Panc1 (cell line): ENCODE measurements around the gene BMF. TPM values are rescaled to one million over a fixed set of nuclear protein-coding genes. Genes with fewer than 3 reads are reported as not detected.
"Not testable (repeated sequence)": the region's sequence is repeated elsewhere in the genome, so short reads cannot be mapped to it uniquely, and the experiment has no call there.

Experiments used
- ATAC-seq: fragments of 200-7000 bp; cut with Tn5 transposase; 2 replicates; pipeline ENCODE4 v1.9.1; 2020; ENCODE audit warnings: mild to moderate bottlenecking, moderate library complexity
- BruUV-seq: library from RNA; stranded (reverse); fragments of 400-500 nt; replicated peaks from 2 replicates; lab custom pipeline; 2021; lab: Mats Ljungman, UMichigan
- CTCF ChIA-PET: fragments of 300-600 bp; sonication (Branson Sonifier 250); formaldehyde crosslinking; loops from one replicate; lab custom pipeline; 2022; ENCODE audit warnings: antibody characterized with exemption; lab: Charles Lee
- POLR2A ChIA-PET: fragments of 300-600 bp; sonication (Branson Sonifier 250); formaldehyde crosslinking; loops from one replicate; lab custom pipeline; 2022; ENCODE audit warnings: antibody characterized with exemption; lab: Charles Lee
- DNase-seq: peaks from one replicate; pipeline ENCODE4 v3.0.0-alpha.2; 2010; ENCODE audit warnings: low read depth, low spot score
- H3K27ac ChIP-seq: 2 replicates; pipeline ENCODE4 v1.5.1; 2011; ENCODE audit warnings: mild to moderate bottlenecking, low read length, inconsistent platforms
- H3K27me3 ChIP-seq: fragments of 200-500 bp; sonication (Bioruptor generic); 2 replicates; pipeline ENCODE4 v1.6.0; 2014; ENCODE audit warnings: low read length, inconsistent platforms; ENCODE audit not compliant: control insufficient read depth, insufficient read depth
- H3K36me3 ChIP-seq: fragments of 200-500 bp; sonication (Bioruptor generic); 2 replicates; pipeline ENCODE4 v1.5.1; 2014; ENCODE audit warnings: inconsistent platforms, mild to moderate bottlenecking, low read length, moderate library complexity; ENCODE audit not compliant: control insufficient read depth, insufficient read depth
- H3K4me1 ChIP-seq: 2 replicates; pipeline ENCODE4 v1.5.1; 2011; ENCODE audit warnings: inconsistent platforms, mild to moderate bottlenecking, low read length, moderate library complexity; ENCODE audit not compliant: control insufficient read depth, insufficient read depth
- H3K4me3 ChIP-seq, 2 experiments: 2 replicates each; pipeline ENCODE4 v1.5.1; 2011 to 2012; ENCODE audit warnings: low read depth in 2 of 2, low read length in 2 of 2, mild to moderate bottlenecking in 2 of 2, inconsistent platforms in 1 of 2, moderate library complexity in 1 of 2
- H3K9me3 ChIP-seq: fragments of 200-500 bp; sonication (Bioruptor generic); 2 replicates; pipeline ENCODE4 v1.5.1; 2014; ENCODE audit warnings: low read depth, mild to moderate bottlenecking, inconsistent platforms, low read length, moderate library complexity; ENCODE audit not compliant: control insufficient read depth, insufficient read depth
- POLR2AphosphoS5 ChIP-seq: IDR thresholded peaks from 2 replicates; pipeline ENCODE4 v1.6.1; 2012; ENCODE audit warnings: mild to moderate bottlenecking, low read depth, low read length, moderate library complexity
- SIN3A ChIP-seq: IDR thresholded peaks from 2 replicates; pipeline ENCODE4 v1.6.1; 2012; ENCODE audit warnings: low read depth, mild to moderate bottlenecking, low read length, moderate library complexity, borderline replicate concordance; ENCODE audit not compliant: insufficient read depth
- TCF7L2 ChIP-seq: IDR thresholded peaks from 2 replicates; pipeline ENCODE4 v1.6.1; 2011; ENCODE audit warnings: mild to moderate bottlenecking, low read depth, low read length, inconsistent platforms
- in situ Hi-C: cut with HindIII; loops from 2 replicates; pipeline ENCODE4 v1.10.0; 2016; ENCODE audit warnings: low sequenced_read_pairs, low pct_unique_long_range_greater_than_20kb
- intact Hi-C: fragments of 100-400 bp; cut with micrococcal nuclease; formaldehyde crosslinking; loops from one replicate; pipeline ENCODE4 v1.10.0; 2022; ENCODE audit not compliant: unreplicated experiment
- total RNA-seq: library from RNA; stranded (reverse); gene quantifications from one replicate; pipeline ENCODE4 v1.2.1, GENCODE V29; 2021; ENCODE audit not compliant: unreplicated experiment
- TF ChIP-seq, protein P1 (sequence below), 2 experiments: IDR thresholded peaks; 2 replicates each; pipeline ENCODE4 v1.6.1; 2011 to 2012; ENCODE audit warnings: low read depth in 2 of 2, control low read depth in 1 of 2, low read length in 1 of 2, mild to moderate bottlenecking in 1 of 2, moderate library complexity in 1 of 2; ENCODE audit not compliant: insufficient read depth in 1 of 2
- TF ChIP-seq, protein P2 (sequence below): fragments of 450-650 bp; IDR thresholded peaks from 2 replicates; pipeline ENCODE4 v1.5.1; 2017; ENCODE audit warnings: mild to moderate bottlenecking

BMF gene
- total RNA-seq, 1 experiment from 2014 or later: 7.8 TPM

- Histone ChIP-seq H3K27ac (no peak overlapping the region), H3K4me3 (no peak overlapping the region), H3K9me3 (no peaks in the 10 kb centered on the region), H3K36me3 (no peaks in the 10 kb centered on the region), H3K27me3 (peaks cover 16% of the 10 kb centered on the region), H3K4me1 (peaks cover 5% of the 10 kb centered on the region; the same call in 1 of the 2 replicates)
- ChIA-PET POLR2A (no interaction called here), CTCF (no interaction called here)
- intact Hi-C loops (no loop called here), in situ Hi-C loops (no loop called here)
- DNase-seq (no peak), ATAC-seq (no peak)
- BruUV-seq: no TSS peak
- TF ChIP-seq POLR2AphosphoS5 (no peak), SIN3A (no peak), TCF7L2 (no peak)
- TF ChIP-seq, protein P1, sequence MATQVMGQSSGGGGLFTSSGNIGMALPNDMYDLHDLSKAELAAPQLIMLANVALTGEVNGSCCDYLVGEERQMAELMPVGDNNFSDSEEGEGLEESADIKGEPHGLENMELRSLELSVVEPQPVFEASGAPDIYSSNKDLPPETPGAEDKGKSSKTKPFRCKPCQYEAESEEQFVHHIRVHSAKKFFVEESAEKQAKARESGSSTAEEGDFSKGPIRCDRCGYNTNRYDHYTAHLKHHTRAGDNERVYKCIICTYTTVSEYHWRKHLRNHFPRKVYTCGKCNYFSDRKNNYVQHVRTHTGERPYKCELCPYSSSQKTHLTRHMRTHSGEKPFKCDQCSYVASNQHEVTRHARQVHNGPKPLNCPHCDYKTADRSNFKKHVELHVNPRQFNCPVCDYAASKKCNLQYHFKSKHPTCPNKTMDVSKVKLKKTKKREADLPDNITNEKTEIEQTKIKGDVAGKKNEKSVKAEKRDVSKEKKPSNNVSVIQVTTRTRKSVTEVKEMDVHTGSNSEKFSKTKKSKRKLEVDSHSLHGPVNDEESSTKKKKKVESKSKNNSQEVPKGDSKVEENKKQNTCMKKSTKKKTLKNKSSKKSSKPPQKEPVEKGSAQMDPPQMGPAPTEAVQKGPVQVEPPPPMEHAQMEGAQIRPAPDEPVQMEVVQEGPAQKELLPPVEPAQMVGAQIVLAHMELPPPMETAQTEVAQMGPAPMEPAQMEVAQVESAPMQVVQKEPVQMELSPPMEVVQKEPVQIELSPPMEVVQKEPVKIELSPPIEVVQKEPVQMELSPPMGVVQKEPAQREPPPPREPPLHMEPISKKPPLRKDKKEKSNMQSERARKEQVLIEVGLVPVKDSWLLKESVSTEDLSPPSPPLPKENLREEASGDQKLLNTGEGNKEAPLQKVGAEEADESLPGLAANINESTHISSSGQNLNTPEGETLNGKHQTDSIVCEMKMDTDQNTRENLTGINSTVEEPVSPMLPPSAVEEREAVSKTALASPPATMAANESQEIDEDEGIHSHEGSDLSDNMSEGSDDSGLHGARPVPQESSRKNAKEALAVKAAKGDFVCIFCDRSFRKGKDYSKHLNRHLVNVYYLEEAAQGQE (IDR thresholded peaks at IDR 0.05; ENCODE audit: insufficient read depth in 1 of 2, low read depth in 2 of 2, low read length in 1 of 2): no peak
- TF ChIP-seq, protein P2, sequence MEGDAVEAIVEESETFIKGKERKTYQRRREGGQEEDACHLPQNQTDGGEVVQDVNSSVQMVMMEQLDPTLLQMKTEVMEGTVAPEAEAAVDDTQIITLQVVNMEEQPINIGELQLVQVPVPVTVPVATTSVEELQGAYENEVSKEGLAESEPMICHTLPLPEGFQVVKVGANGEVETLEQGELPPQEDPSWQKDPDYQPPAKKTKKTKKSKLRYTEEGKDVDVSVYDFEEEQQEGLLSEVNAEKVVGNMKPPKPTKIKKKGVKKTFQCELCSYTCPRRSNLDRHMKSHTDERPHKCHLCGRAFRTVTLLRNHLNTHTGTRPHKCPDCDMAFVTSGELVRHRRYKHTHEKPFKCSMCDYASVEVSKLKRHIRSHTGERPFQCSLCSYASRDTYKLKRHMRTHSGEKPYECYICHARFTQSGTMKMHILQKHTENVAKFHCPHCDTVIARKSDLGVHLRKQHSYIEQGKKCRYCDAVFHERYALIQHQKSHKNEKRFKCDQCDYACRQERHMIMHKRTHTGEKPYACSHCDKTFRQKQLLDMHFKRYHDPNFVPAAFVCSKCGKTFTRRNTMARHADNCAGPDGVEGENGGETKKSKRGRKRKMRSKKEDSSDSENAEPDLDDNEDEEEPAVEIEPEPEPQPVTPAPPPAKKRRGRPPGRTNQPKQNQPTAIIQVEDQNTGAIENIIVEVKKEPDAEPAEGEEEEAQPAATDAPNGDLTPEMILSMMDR: no peak
These were observed 17.3 kb upstream of the BMF start for GRCh38 chr15:40125950-40126349.

DNA sequence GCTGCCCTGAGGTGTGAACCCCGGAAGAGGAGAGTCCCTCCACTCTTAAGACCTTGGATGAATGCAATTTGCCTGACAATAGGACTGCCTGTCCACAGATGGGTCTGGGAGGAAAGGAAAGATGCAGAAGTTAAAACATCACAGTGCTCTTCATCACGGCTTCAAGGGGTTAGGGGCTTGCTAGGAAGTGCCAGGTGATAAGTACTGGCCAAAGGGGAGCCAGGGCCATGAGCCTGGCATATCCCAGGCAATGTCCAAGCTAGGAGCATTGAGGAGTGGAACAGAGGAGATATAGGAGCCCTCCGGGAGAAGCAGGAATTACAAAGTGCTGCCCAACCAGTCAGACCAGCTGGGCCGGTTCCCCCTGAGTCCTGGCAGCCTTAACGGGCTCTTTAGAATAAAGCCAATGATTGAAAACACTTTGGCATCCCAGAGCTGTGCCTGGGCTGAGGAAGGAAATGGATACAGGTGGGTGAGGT, 16.2 kb upstream of the BMF start:
- CTCF ChIA-PET, H3K9me3 ChIP-seq, H3K27ac ChIP-seq, in situ Hi-C loops, H3K4me1 ChIP-seq, BruUV-seq, intact Hi-C loops, H3K4me3 ChIP-seq, POLR2A ChIA-PET, H3K36me3 ChIP-seq, DNase-seq: not testable (repeated sequence)
- peak; percentile 27; the same call in 1 of the 2 replicates for ATAC-seq
- H3K27me3 ChIP-seq: peaks cover 13% of the 10 kb centered on the region

DNA sequence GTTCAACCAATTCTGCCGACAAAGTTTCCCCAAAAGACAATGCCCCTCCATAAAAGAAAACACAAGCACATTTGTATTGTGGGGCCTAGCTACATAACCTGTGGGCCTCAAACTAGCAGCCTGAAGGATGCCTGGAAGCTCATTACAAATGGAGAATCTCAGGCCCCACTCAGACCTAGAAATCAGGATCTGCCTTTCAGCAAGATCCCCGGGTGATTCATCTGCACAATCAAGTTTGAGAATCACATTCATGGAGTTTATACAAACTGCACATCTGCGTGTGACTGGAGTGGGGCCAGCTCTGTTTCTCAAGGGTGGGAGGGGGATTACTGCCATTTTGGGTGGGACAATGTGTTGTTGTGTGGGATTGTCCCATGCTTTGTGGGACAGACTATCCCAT, 15.7 kb upstream of the BMF start:
- H3K36me3 ChIP-seq, BruUV-seq, DNase-seq, intact Hi-C loops, H3K4me1 ChIP-seq, in situ Hi-C loops, H3K4me3 ChIP-seq, H3K9me3 ChIP-seq, ATAC-seq, H3K27ac ChIP-seq, POLR2A ChIA-PET: not testable (repeated sequence)
- H3K27me3 ChIP-seq: peaks cover 13% of the 10 kb centered on the region
- CTCF ChIA-PET: interaction anchor here (0.6 kb wide), 1 partner anchor 47 kb away, joined by 3 read pairs; no protein-coding TSS in a partner anchor

DNA sequence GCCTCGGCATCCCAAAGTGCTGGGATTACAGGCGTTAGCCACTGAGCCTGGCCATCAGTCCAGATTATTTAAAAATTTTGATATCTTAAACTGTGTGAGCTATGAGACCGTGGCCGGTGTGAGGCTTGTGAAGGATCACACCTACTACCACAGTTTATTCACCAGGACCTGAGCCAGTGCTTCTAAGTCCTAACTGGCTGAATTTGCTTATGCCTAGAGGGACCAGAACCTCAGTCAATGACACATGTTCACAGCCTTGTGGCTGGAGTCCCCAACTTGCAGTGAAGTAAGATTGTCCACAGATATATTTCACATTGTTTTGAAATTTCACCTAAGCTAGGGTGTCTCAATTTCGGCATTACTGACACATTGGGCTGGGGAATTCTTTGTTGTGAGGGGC, 15.2 kb upstream of the BMF start:
- H3K4me1 ChIP-seq, intact Hi-C loops, H3K27ac ChIP-seq, DNase-seq, H3K36me3 ChIP-seq, H3K9me3 ChIP-seq, in situ Hi-C loops, H3K4me3 ChIP-seq, POLR2A ChIA-PET, H3K27me3 ChIP-seq, ATAC-seq, BruUV-seq: not testable (repeated sequence)
- CTCF ChIA-PET: interaction anchor here (0.6 kb wide), 2 partner anchors 18 to 46 kb away, joined by 3 to 6 read pairs; no protein-coding TSS in a partner anchor

GRCh38 chr15:40122989-40123388, 14.3 kb upstream of the BMF start:
- H3K27me3 ChIP-seq, H3K4me3 ChIP-seq, DNase-seq, ATAC-seq, in situ Hi-C loops, H3K27ac ChIP-seq, H3K9me3 ChIP-seq, H3K4me1 ChIP-seq, BruUV-seq, H3K36me3 ChIP-seq, intact Hi-C loops: not testable (repeated sequence)
- POLR2A ChIA-PET: interaction anchor here (0.6 kb wide), 1 partner anchor 21 kb away, joined by 11 read pairs; no protein-coding TSS in a partner anchor
- CTCF ChIA-PET: interaction anchor here (0.6 kb wide), 1 partner anchor 17 kb away, joined by 6 read pairs; no protein-coding TSS in a partner anchor
